HepG2 (cell line): ENCODE measurements around the gene CAMKMT. TPM values are rescaled to one million over a fixed set of nuclear protein-coding genes. Genes with fewer than 3 reads are reported as not detected.
A peak's percentile ranks its signal among the peaks of the same experiment; 100 is the strongest.

ENCODE experiments used
- ATAC-seq: fragments of 200-7000 bp; cut with Tn5 transposase; 3 replicates; pipeline ENCODE4 v1.9.1; 2020; ENCODE audit warnings: mild to moderate bottlenecking, moderate library complexity
- BruUV-seq: library from RNA; stranded (reverse); fragments of 400-500 nt; replicated peaks from 2 replicates; lab custom pipeline; 2021; lab: Mats Ljungman, UMichigan
- CTCF ChIA-PET: fragments of 300-600 bp; formaldehyde crosslinking; extraction: SDS; loops from one replicate; lab custom pipeline; 2021; ENCODE audit warnings: low total read pairs, inconsistent platforms, low intra/inter-chr PET ratio; lab: Yijun Ruan, JAX
- POLR2A ChIA-PET: fragments of 350-600 bp; sonication (Branson Sonifier 250); formaldehyde crosslinking; loops from one replicate; lab custom pipeline; 2020; ENCODE audit warnings: antibody characterized with exemption, inconsistent platforms; lab: Yijun Ruan, JAX
- DNase-seq: peaks from one replicate; pipeline ENCODE4 v3.0.0-alpha.2; 2015; ENCODE audit warnings: low spot score
- FAIRE-seq: peaks from 3 replicates; lab custom pipeline; 2011; peaks lifted over from hg19 to GRCh38; lab: Jason Lieb, UNC
- H2AFZ ChIP-seq: one replicate; pipeline ENCODE4 v1.6.1; 2011; ENCODE audit warnings: low read length, inconsistent platforms
- H3K27ac ChIP-seq: fragments of 300-600 bp; 3 replicates; pipeline ENCODE4 v1.8.0; 2011; ENCODE audit warnings: mixed run types, mild to moderate bottlenecking, mixed read lengths, low read length, inconsistent platforms; ENCODE audit not compliant: insufficient read depth; ENCODE audit errors: extremely low read length
- H3K27me3 ChIP-seq, 2 experiments: fragments of 200-600 bp in 1 of 2; 2 replicates in 1 of 2; 3 replicates in 1 of 2; pipeline versions ENCODE4 v1.6.0 to v1.8.0; 2011; ENCODE audit warnings: low read length in 2 of 2, mild to moderate bottlenecking in 2 of 2, moderate library complexity in 2 of 2, inconsistent platforms in 1 of 2; ENCODE audit not compliant: insufficient read depth in 2 of 2, control insufficient read depth in 1 of 2
- H3K36me3 ChIP-seq, 2 experiments: fragments of 200-600 bp in 1 of 2; replicated peaks in 1 of 2; 2 replicates in 1 of 2; 3 replicates in 1 of 2; pipeline versions ENCODE4 v1.5.1 to v1.8.0; 2011; ENCODE audit warnings: low read length in 2 of 2, inconsistent platforms in 1 of 2; ENCODE audit not compliant: insufficient read depth in 2 of 2, control insufficient read depth in 1 of 2
- H3K4me1 ChIP-seq: 2 replicates; pipeline ENCODE4 v1.5.1; 2012; ENCODE audit warnings: low read length, inconsistent platforms; ENCODE audit not compliant: insufficient read depth
- H3K4me2 ChIP-seq: 2 replicates; pipeline ENCODE4 v1.6.0; 2011; ENCODE audit warnings: low read depth, low read length, inconsistent platforms
- H3K4me3 ChIP-seq, 3 experiments: fragments of 200-600 bp in 1 of 3; sonication (generic), shearing (Covaris generic) in 1 of 3; replicated peaks in 1 of 3; 2 replicates each; pipeline ENCODE4 v1.5.1; 2011 to 2016; ENCODE audit warnings: low read length in 3 of 3, inconsistent platforms in 2 of 3, low read depth in 2 of 3, mild to moderate bottlenecking in 2 of 3, control low read depth in 1 of 3, mixed read lengths in 1 of 3; ENCODE audit not compliant: insufficient read depth in 1 of 3
- H3K79me2 ChIP-seq: one replicate; pipeline ENCODE4 v1.6.1; 2011; ENCODE audit warnings: low read length, inconsistent platforms; ENCODE audit not compliant: insufficient read depth
- H3K9ac ChIP-seq: 2 replicates; pipeline ENCODE4 v1.6.0; 2011; ENCODE audit warnings: mild to moderate bottlenecking, low read depth, low read length, inconsistent platforms; ENCODE audit not compliant: insufficient read depth
- H3K9me3 ChIP-seq: 2 replicates; pipeline ENCODE4 v1.5.1; 2012; ENCODE audit warnings: mild to moderate bottlenecking, low read length
- H4K20me1 ChIP-seq: 2 replicates; pipeline ENCODE4 v1.6.0; 2011; ENCODE audit warnings: inconsistent platforms, mild to moderate bottlenecking, low read length, moderate library complexity; ENCODE audit not compliant: insufficient read depth
- MAF1 ChIP-seq: sonication (generic); formaldehyde crosslinking; IDR thresholded peaks from 2 replicates; pipeline ENCODE4 v1.5.0; 2020; ENCODE audit warnings: missing genetic modification reagents, borderline replicate concordance
- MAFF ChIP-seq: IDR thresholded peaks from 2 replicates; pipeline ENCODE4 v1.6.1; 2011; ENCODE audit warnings: low read depth, low read length, improper control_type of control experiment
- MAFK ChIP-seq, 2 experiments: IDR thresholded peaks in 1 of 2; conservative IDR thresholded peaks in 1 of 2; 2 replicates each; pipeline ENCODE4 v1.6.1; 2011; ENCODE audit warnings: improper control_type of control experiment in 2 of 2, low read length in 2 of 2
- PHF21A ChIP-seq: sonication (generic); formaldehyde crosslinking; IDR thresholded peaks from 2 replicates; pipeline ENCODE4 v1.5.0; 2020; ENCODE audit warnings: mild to moderate bottlenecking, missing genetic modification reagents
- WGBS: methylation state at CpG from one replicate; pipeline ENCODE4 v1.1.6; 2017; ENCODE audit warnings: low lambda C conversion rate; 5-methylcytosine and 5-hydroxymethylcytosine counted together
- in situ Hi-C: cut with HindIII; loops from 2 replicates; pipeline ENCODE4 v1.10.0; 2017; ENCODE audit warnings: low pct_unique_long_range_greater_than_20kb; ENCODE audit not compliant: extremely low pct_ligation_motif_present
- intact Hi-C: fragments of 100-400 bp; cut with micrococcal nuclease; formaldehyde crosslinking; loops from one replicate; pipeline ENCODE4 v1.10.0; 2022; ENCODE audit not compliant: unreplicated experiment
- polyA plus RNA-seq, 8 experiments: library from polyadenylated mRNA; depleted of rRNA in 3 of 8; stranded (reverse) in 7 of 8; unstranded in 1 of 8; fragments of >200 nt; fragmentation: Illumina TruSeq in 4 of 8; extraction: Trizol in 4 of 8; gene quantifications; 2 replicates each; pipeline versions ENCODE4 v1.2.1 to v1.2.3, GENCODE V29; 2011 to 2016; ENCODE audit warnings: low read depth in 4 of 8, missing spikeins in 1 of 8, mixed read lengths in 1 of 8; ENCODE audit not compliant: insufficient read depth in 1 of 8
- total RNA-seq, 5 experiments: library from RNA; depleted of rRNA; stranded (reverse); fragments of >200 nt; fragmentation: Illumina TruSeq; extraction: Trizol; gene quantifications; 2 replicates each; pipeline ENCODE4 v1.2.3, GENCODE V29; 2016; ENCODE audit warnings: low read depth in 1 of 5
- TF ChIP-seq, protein P1 (sequence below): sonication (generic); formaldehyde crosslinking; IDR thresholded peaks from 2 replicates; pipeline ENCODE4 v1.5.1; 2020; ENCODE audit warnings: missing genetic modification reagents, mild to moderate bottlenecking, borderline replicate concordance
- TF ChIP-seq, protein P2 (sequence below): sonication (generic); formaldehyde crosslinking; IDR thresholded peaks from 2 replicates; pipeline ENCODE4 v1.4.0; 2020; ENCODE audit warnings: missing genetic modification reagents

Gene CAMKMT
- total and polyA plus RNA-seq, 2 of the 13 experiments (the other 11 are each of a cell fraction or from before 2014, with no cell fraction given): 6.9 to 20.8 TPM

DNA sequence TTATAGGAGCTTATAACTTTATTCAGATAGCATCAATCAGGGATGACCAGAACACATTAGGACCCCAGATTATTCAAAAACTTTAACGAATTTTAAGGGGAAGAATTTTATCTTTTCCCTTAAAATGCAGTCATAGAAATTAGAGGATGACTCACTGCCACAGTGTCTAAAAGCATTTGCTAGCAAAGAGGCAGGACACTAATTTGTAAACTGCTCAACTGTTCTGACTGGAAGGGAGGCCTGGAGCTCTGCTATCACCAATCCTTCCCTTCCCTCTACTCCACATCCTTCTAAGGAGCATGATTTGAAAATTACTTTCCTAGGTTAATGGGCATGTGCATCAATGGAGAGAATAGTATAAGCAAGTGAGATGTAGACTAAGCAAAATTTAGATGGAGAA is 40.9 kb upstream of the CAMKMT start (continued):
- TF ChIP-seq, protein P1, sequence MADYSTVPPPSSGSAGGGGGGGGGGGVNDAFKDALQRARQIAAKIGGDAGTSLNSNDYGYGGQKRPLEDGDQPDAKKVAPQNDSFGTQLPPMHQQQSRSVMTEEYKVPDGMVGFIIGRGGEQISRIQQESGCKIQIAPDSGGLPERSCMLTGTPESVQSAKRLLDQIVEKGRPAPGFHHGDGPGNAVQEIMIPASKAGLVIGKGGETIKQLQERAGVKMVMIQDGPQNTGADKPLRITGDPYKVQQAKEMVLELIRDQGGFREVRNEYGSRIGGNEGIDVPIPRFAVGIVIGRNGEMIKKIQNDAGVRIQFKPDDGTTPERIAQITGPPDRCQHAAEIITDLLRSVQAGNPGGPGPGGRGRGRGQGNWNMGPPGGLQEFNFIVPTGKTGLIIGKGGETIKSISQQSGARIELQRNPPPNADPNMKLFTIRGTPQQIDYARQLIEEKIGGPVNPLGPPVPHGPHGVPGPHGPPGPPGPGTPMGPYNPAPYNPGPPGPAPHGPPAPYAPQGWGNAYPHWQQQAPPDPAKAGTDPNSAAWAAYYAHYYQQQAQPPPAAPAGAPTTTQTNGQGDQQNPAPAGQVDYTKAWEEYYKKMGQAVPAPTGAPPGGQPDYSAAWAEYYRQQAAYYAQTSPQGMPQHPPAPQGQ (CRISPR knock-in tag): no peak
- no peak for TF ChIP-seq PHF21A (CRISPR knock-in tag)
- TF ChIP-seq MAF1 (CRISPR knock-in tag): no peak

DNA sequence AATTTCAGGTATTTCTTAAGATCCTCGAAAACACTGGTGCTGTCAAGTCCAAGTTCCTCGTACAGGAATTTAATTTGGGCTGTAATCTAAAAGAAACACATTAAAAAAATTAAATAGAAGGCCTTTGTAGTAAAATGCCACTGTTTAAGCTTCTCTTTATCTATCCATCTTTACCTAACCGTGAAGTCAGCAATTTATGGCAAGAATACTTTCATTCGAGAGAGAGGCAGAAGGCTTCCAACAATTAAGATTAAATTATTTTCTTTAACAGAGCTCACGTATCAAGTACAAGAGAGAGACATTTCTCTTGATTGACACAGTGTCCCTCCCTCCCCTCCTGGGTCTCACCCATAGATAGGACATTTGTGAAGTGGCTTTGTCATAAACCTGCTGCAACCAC is 40.4 kb upstream of the CAMKMT start:
- Histone ChIP-seq H3K79me2 (no peaks in the 10 kb centered on the region), H3K9me3 (no peaks in the 10 kb centered on the region), H3K27me3 (no peaks in the 10 kb centered on the region), H3K4me3 (no peak overlapping the region), H3K36me3 (peaks cover 10 to 49% of the 10 kb centered on the region in 2 experiments), H2AFZ (no peak overlapping the region), H3K27ac (no peak overlapping the region), H4K20me1 (no peaks in the 10 kb centered on the region), H3K9ac (no peak overlapping the region), H3K4me2 (no peak overlapping the region), H3K4me1 (peaks cover 3% of the 10 kb centered on the region)
- POLR2A ChIA-PET: no interaction called here
- 96% methylated on average over 5 of the region's 5 CpGs for WGBS
- DNase-seq (no peak), FAIRE-seq (no peak), ATAC-seq (no peak)
- BruUV-seq: no TSS peak
- intact Hi-C loops (no loop called here), in situ Hi-C loops (no loop called here)
- CTCF ChIA-PET: no interaction called here
- TF ChIP-seq MAFK (conservative IDR thresholded peaks at IDR 0.05 in 1 of 2, IDR thresholded peaks at IDR 0.05 in 1 of 2; ENCODE audit: low read length in 2 of 2) (peak; percentile 47 to 60; a peak in 2 of 4 replicates), MAFF (peak; percentile 52)
- TF ChIP-seq, protein P2, sequence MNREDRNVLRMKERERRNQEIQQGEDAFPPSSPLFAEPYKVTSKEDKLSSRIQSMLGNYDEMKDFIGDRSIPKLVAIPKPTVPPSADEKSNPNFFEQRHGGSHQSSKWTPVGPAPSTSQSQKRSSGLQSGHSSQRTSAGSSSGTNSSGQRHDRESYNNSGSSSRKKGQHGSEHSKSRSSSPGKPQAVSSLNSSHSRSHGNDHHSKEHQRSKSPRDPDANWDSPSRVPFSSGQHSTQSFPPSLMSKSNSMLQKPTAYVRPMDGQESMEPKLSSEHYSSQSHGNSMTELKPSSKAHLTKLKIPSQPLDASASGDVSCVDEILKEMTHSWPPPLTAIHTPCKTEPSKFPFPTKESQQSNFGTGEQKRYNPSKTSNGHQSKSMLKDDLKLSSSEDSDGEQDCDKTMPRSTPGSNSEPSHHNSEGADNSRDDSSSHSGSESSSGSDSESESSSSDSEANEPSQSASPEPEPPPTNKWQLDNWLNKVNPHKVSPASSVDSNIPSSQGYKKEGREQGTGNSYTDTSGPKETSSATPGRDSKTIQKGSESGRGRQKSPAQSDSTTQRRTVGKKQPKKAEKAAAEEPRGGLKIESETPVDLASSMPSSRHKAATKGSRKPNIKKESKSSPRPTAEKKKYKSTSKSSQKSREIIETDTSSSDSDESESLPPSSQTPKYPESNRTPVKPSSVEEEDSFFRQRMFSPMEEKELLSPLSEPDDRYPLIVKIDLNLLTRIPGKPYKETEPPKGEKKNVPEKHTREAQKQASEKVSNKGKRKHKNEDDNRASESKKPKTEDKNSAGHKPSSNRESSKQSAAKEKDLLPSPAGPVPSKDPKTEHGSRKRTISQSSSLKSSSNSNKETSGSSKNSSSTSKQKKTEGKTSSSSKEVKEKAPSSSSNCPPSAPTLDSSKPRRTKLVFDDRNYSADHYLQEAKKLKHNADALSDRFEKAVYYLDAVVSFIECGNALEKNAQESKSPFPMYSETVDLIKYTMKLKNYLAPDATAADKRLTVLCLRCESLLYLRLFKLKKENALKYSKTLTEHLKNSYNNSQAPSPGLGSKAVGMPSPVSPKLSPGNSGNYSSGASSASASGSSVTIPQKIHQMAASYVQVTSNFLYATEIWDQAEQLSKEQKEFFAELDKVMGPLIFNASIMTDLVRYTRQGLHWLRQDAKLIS (CRISPR knock-in tag): no peak
